HUES48 (cell line): Measurements from ENCODE around the gene CCDC8.
"Not testable (repeated sequence)": the region's sequence is repeated elsewhere in the genome, so short reads cannot be mapped to it uniquely, and the experiment has no call there.

ENCODE experiments used
- H3K27ac ChIP-seq: one replicate; pipeline ENCODE4 v1.7.0; 2013; ENCODE audit warnings: low read depth, low read length, inconsistent platforms
- H3K27me3 ChIP-seq: 2 replicates; pipeline ENCODE4 v1.6.1; 2013; ENCODE audit warnings: mild to moderate bottlenecking, low read length; ENCODE audit not compliant: control insufficient read depth, insufficient read depth
- H3K36me3 ChIP-seq: 2 replicates; pipeline ENCODE4 v1.6.1; 2013; ENCODE audit warnings: low read length; ENCODE audit not compliant: control insufficient read depth, insufficient read depth
- H3K4me1 ChIP-seq: 2 replicates; pipeline ENCODE4 v1.6.1; 2013; ENCODE audit warnings: mild to moderate bottlenecking, low read length; ENCODE audit not compliant: control insufficient read depth, insufficient read depth
- H3K4me3 ChIP-seq: 2 replicates; pipeline ENCODE4 v1.5.1; 2013; ENCODE audit warnings: mild to moderate bottlenecking, low read depth, low read length
- H3K9ac ChIP-seq: 2 replicates; pipeline ENCODE4 v1.6.1; 2013; ENCODE audit warnings: mild to moderate bottlenecking, low read depth, low read length, moderate library complexity
- H3K9me3 ChIP-seq: 2 replicates; pipeline ENCODE4 v1.6.1; 2013; ENCODE audit warnings: low read length; ENCODE audit not compliant: control insufficient read depth, insufficient read depth

CCDC8 gene

GRCh38 chr19:46448601-46449000, 35.2 kb upstream of the CCDC8 start:
- Histone ChIP-seq H3K27ac (no peak overlapping the region), H3K27me3 (no peaks in the 10 kb centered on the region), H3K9me3 (no peaks in the 10 kb centered on the region; the same call in 1 of the 2 replicates), H3K36me3 (no peaks in the 10 kb centered on the region), H3K4me3 (no peak overlapping the region), H3K4me1 (no peaks in the 10 kb centered on the region), H3K9ac (no peak overlapping the region)

DNA sequence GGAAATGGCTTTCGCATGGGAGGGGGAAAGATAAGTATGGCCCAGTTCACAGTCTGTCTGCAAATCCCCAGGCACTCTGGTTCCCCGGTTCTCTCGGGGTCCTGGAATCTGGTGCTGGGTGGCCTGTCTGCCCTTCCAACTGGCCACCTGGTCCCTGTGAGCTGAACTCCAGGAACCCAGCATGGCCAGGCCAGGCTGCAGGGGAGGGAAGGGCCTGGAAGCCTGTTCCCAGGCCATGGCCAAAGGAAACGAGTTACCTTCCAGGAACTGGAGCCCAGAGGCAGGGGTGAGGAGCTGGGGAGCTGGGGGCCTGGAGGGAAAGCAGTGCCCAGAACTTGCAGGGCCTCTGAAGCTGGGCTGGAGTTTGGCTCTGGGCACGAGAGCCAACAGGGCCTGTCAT, 34.5 kb upstream of the CCDC8 start:
- H3K27ac ChIP-seq, result no peak overlapping the region
- H3K27me3 ChIP-seq, result no peaks in the 10 kb centered on the region
- H3K4me1 ChIP-seq, result no peaks in the 10 kb centered on the region
- H3K9ac ChIP-seq, result no peak overlapping the region
- no peaks in the 10 kb centered on the region; the same call in 1 of the 2 replicates for H3K9me3 ChIP-seq
- H3K4me3 ChIP-seq, result no peak overlapping the region
- H3K36me3 ChIP-seq, result no peaks in the 10 kb centered on the region

DNA sequence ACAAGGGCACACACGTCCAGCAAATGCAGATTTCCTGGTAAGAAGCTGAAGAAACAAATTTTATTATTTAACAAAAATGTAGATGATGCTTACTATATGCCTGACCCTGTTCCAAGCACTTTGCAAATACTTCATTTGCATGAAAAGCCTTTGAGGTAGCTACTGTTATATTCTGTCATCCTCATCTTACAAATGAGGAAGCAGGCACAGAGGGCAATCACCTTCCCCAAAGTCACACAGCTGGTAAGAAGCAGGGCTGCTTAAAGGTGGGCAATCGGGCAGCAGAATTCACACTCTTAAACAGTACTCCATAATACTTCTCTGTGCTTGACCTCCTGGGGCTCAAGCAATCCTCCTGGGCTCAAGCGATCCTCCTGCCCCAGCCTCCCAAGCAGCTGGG, 33.6 kb upstream of the CCDC8 start:
- no peaks in the 10 kb centered on the region; the same call in 1 of the 2 replicates for H3K9me3 ChIP-seq
- no peak overlapping the region for H3K4me3 ChIP-seq
- no peaks in the 10 kb centered on the region for H3K36me3 ChIP-seq
- no peaks in the 10 kb centered on the region for H3K27me3 ChIP-seq
- no peak overlapping the region for H3K9ac ChIP-seq
- H3K4me1 ChIP-seq, result no peaks in the 10 kb centered on the region
- H3K27ac ChIP-seq, result no peak overlapping the region

GRCh38 chr19:46446021-46446420, 32.7 kb upstream of the CCDC8 start:
- H3K9me3 ChIP-seq, result no peaks in the 10 kb centered on the region; the same call in 1 of the 2 replicates
- no peak overlapping the region for H3K27ac ChIP-seq
- H3K27me3 ChIP-seq, result no peaks in the 10 kb centered on the region
- H3K4me1 ChIP-seq, result no peaks in the 10 kb centered on the region
- H3K36me3 ChIP-seq, result no peaks in the 10 kb centered on the region
- H3K4me3 ChIP-seq, result no peak overlapping the region
- no peak overlapping the region for H3K9ac ChIP-seq

DNA sequence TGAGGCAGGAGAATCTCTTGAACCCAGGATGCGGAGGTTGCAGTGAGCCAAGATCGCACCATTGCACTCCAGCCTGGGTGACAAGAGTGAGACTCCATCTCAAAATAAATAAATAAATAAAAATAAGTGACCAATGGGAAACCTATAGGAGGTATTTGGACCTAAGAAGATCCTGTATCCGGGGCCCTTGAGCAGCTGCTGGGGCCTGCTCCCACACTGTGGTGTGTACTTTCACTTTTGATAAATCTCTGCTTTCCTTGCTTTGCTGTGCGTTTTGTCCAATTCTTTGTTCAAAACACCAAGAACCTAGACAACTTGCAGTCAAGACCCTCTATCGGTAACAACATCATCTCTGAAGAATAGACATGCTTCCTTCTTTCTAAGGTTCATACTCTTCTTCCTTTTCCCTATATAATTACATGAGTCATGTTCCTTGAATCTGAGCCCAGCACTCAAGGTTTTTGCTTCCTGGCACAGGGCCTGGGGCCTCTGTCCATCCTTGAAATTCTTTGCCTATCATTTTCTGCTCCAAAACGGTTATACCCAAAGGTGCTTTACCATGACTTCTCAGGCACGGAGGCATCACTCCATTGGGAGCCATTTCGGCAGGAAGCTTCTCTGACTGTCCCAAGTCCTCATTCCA, 29.6 kb upstream of the CCDC8 start:
- H3K36me3 ChIP-seq, result no peaks in the 10 kb centered on the region
- H3K4me3 ChIP-seq, result no peak overlapping the region
- H3K27ac ChIP-seq, result no peak overlapping the region
- H3K4me1 ChIP-seq, result no peaks in the 10 kb centered on the region
- no peak overlapping the region for H3K9ac ChIP-seq
- H3K9me3 ChIP-seq, result no peaks in the 10 kb centered on the region
- H3K27me3 ChIP-seq, result no peaks in the 10 kb centered on the region

DNA sequence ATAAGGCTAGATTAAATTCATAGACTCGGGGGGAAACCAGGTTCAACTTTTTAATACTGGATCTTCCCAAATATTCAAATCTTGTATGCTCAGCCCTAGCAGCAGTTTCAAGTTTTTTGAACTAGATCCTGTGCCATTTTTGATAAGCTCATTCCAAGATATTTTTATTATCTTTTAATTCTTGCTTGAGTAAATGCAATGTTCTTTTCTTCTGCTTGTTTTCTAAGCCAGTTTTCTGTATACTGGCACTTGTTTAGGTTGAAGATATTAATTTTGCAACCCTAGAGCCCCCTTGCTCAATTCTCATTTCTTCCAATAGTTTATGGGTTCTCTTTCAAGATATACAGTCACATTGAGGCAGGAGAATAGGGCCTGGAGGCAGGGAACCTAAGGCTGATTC, 28.5 kb upstream of the CCDC8 start:
- Histone ChIP-seq H3K36me3 (no peaks in the 10 kb centered on the region), H3K27ac (no peak overlapping the region), H3K4me1 (no peaks in the 10 kb centered on the region), H3K9me3 (no peaks in the 10 kb centered on the region), H3K27me3 (no peaks in the 10 kb centered on the region), H3K4me3 (no peak overlapping the region), H3K9ac (no peak overlapping the region)

DNA sequence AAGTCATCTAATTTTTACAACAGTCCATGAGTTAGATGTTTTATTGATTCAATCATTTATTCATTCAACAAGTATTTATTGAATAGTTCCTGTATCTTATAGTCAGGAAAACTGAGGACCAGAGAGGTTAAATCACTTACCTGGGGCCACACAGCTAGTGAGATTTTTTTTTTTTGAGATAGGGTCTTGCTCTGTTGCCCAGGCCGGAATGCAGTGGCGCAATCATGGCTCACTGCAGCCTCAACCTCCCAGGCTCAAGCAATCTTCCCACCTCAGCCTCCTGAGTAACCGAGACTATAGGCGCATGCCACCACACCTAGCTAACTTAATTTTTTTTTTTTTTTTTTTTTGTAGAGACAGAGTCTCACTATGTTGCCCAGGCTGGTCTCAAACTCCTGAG, 22.3 kb upstream of the CCDC8 start:
- not testable (repeated sequence) for H3K4me1 ChIP-seq, H3K27ac ChIP-seq, H3K9ac ChIP-seq, H3K36me3 ChIP-seq, H3K27me3 ChIP-seq, H3K4me3 ChIP-seq, H3K9me3 ChIP-seq

DNA sequence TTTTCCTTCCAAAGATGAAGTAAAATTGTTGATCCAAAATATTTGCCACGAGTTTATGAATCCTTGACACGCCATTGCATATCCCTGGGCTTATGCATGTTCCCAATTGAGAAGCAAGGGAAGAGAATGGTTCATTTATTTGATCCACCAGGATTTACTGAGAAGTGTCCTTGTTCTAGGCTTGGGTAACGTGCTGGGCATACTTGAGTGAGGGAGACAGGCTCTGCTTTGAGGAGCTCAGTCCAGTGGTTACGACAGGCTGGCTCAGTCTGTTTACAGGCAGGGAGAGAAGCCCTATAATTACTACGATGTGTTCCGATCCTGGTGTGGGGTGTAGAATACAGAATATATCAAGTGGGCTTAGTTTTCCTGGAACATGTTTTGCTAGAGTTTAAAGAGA, 21.6 kb upstream of the CCDC8 start:
- Histone ChIP-seq H3K27me3 (no peaks in the 10 kb centered on the region; the same call in 1 of the 2 replicates), H3K4me3 (no peak overlapping the region), H3K36me3 (no peaks in the 10 kb centered on the region)

DNA sequence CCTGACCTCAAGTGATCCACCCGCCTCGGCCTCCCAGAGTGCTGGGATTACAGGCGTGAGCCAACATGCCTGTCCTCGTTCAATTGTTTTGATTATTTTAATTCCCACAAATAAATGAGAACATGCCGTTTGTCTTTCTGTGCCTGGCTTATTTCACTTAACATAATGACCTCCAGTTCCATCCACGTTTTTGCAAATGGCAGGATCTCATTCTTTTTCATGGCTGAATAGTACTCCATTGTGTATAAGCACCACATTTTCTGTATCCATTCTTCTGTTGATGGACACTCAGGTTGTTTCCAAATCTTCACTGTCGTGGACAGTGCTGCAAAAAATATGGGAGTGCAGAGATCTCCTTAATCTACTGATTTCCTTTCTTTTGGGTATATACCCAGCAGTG, 20.1 kb upstream of the CCDC8 start:
- H3K9me3 ChIP-seq, H3K36me3 ChIP-seq, H3K9ac ChIP-seq, H3K4me1 ChIP-seq, H3K27me3 ChIP-seq, H3K4me3 ChIP-seq, H3K27ac ChIP-seq: not testable (repeated sequence)

More for the DNA sequence above, 21.6 kb upstream of the CCDC8 start:
- Histone ChIP-seq H3K4me1 (no peaks in the 10 kb centered on the region), H3K9ac (no peak overlapping the region), H3K27ac (no peak overlapping the region), H3K9me3 (no peaks in the 10 kb centered on the region)

DNA sequence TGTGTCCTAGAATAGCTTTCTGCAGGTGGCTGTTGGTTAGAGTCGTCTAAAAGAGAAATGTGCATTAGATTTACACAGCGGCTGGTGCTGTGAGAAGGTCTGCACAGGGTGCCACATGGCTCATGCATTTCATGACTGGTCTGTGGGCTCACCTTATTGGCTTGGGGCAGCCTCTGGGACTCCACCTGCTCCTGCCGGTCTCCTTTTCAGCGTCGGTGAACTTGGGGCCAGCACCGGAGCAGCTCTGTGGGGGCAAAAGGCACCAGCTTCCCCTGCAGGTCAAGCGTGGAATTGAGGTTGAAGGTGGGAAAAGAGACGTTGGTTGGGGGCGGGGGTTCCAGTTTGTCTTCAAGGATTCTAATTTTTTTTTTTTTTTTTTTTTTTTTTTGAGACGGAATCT, 18.5 kb upstream of the CCDC8 start:
- H3K27ac ChIP-seq, result no peak overlapping the region
- H3K4me3 ChIP-seq, result no peak overlapping the region
- no peaks in the 10 kb centered on the region for H3K9me3 ChIP-seq
- no peaks in the 10 kb centered on the region for H3K36me3 ChIP-seq
- H3K27me3 ChIP-seq, result no peaks in the 10 kb centered on the region; the same call in 1 of the 2 replicates
- no peak overlapping the region for H3K9ac ChIP-seq
- 0 out of 2 replicates have a peak, but pooled peaks cover 3% of the 10 kb centered on the region for H3K4me1 ChIP-seq

- H3K4me3 ChIP-seq, result no peak overlapping the region
- 0 out of 2 replicates have a peak, but pooled peaks cover 4% of the 10 kb centered on the region for H3K4me1 ChIP-seq
- H3K9ac ChIP-seq, result no peak overlapping the region
- H3K27ac ChIP-seq, result no peak overlapping the region
- no peaks in the 10 kb centered on the region for H3K36me3 ChIP-seq
- no peaks in the 10 kb centered on the region for H3K9me3 ChIP-seq
- peaks cover 5% of the 10 kb centered on the region for H3K27me3 ChIP-seq
Measured at GRCh38 chr19:46429999-46430398, 16.6 kb upstream of the CCDC8 start.
